Activated T-helper 2 cell treated with anti-CD3 and anti-CD28 coated beads, Interferon-gamma antibody, Interleukin-2, Interleukin-4, amounts not matched to agents 10 μg/mL and 5 μg/mL and 100 μg/mL, durations not matched to agents 14 hours and 24 hours and 36 hours (primary cell): ENCODE measurements around the gene VWA8. TPM values are rescaled to one million over a fixed set of nuclear protein-coding genes. Genes with fewer than 3 reads are reported as not detected.

Source experiments
- DNase-seq: peaks from one replicate; pipeline ENCODE4 v3.0.0; 2021; ENCODE audit warnings: low spot score
- H3K27ac Mint-ChIP-seq: one replicate; pipeline ENCODE4 v1.8.0; 2021; ENCODE audit warnings: mixed read lengths
- H3K27me3 Mint-ChIP-seq: one replicate; pipeline ENCODE4 v1.8.0; 2021; ENCODE audit warnings: low read depth, mixed read lengths
- H3K36me3 Mint-ChIP-seq: one replicate; pipeline ENCODE4 v1.8.0; 2021; ENCODE audit warnings: low read depth, mixed read lengths
- H3K4me1 Mint-ChIP-seq: one replicate; pipeline ENCODE4 v1.8.0; 2021; ENCODE audit warnings: low read depth, mixed read lengths
- H3K4me3 Mint-ChIP-seq: one replicate; pipeline ENCODE4 v1.8.0; 2021; ENCODE audit warnings: low read depth, mild to moderate bottlenecking, moderate library complexity, mixed read lengths
- H3K9me3 Mint-ChIP-seq: one replicate; pipeline ENCODE4 v1.8.0; 2021; ENCODE audit warnings: mixed read lengths
- intact Hi-C: fragments of 100-400 bp; cut with micrococcal nuclease; formaldehyde crosslinking; loops from one replicate; pipeline ENCODE4 v1.15.1; 2023
- total RNA-seq: library from RNA; stranded (reverse); gene quantifications from 2 replicates; pipeline ENCODE4 v1.2.3, GENCODE V29; 2022

The VWA8 gene
- total RNA-seq, 1 donor from 2014 or later: 21.7 TPM

DNA sequence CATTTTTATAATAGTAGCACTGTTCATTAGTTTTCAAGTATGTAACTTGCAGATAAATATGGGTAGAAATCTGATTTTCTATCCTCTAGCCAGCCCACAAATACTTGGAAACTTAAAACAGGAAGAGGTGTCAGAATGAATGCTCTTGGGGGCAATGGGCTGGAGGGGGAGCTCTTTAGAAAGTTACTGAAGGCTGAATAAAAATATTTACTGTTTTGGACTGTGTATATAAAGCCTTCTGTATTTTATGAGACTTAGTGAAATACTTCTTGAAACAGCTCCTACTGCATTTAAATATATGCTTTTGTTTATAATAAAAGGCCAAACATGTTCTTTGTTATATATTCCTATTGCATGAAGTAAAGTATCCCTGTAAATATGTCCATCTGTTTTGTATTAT lies 364.7 kb downstream of the VWA8 start:
- intact Hi-C loops: no loop called here
- peaks cover 11% of the 10 kb centered on the region for H3K4me1 Mint-ChIP-seq
- no peaks in the 10 kb centered on the region for H3K9me3 Mint-ChIP-seq
- H3K4me3 Mint-ChIP-seq: no peak overlapping the region
- no peak overlapping the region for H3K27ac Mint-ChIP-seq
- peaks cover 8% of the 10 kb centered on the region for H3K36me3 Mint-ChIP-seq
- DNase-seq: no peak
- no peaks in the 10 kb centered on the region for H3K27me3 Mint-ChIP-seq

DNA sequence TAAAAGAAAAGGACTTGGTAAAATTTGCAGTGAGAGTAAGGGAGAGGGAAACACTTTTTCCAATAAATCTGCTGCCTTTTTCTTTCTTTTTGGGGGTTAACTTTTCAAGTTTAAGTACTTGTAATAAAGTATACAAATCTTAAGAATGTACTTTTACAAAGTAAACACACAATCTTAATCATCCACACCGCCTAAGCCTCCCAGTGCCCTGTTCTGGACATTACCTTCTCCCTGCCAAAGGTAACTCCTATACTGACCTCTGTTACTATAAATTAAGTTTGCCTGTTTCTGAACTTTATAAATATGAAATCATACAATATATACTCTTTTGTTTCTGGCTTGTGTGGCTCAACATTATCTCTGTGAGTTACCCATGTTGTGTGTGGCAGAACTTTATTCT lies 365.6 kb downstream of the VWA8 start:
- no peaks in the 10 kb centered on the region for H3K27me3 Mint-ChIP-seq
- peaks cover 9% of the 10 kb centered on the region for H3K36me3 Mint-ChIP-seq
- no peaks in the 10 kb centered on the region for H3K9me3 Mint-ChIP-seq
- intact Hi-C loops: no loop called here
- H3K27ac Mint-ChIP-seq: no peak overlapping the region
- DNase-seq: no peak
- H3K4me3 Mint-ChIP-seq: no peak overlapping the region
- H3K4me1 Mint-ChIP-seq: peaks cover 11% of the 10 kb centered on the region

- intact Hi-C loops: no loop called here
- Mint-ChIP-seq H3K27me3 (no peaks in the 10 kb centered on the region), H3K9me3 (no peaks in the 10 kb centered on the region), H3K27ac (no peak overlapping the region), H3K4me3 (no peak overlapping the region), H3K36me3 (peaks cover 23% of the 10 kb centered on the region), H3K4me1 (peaks cover 10% of the 10 kb centered on the region)
- no peak for DNase-seq
Measured at GRCh38 chr13:41590643-41591042, 370.3 kb downstream of the VWA8 start.

DNA sequence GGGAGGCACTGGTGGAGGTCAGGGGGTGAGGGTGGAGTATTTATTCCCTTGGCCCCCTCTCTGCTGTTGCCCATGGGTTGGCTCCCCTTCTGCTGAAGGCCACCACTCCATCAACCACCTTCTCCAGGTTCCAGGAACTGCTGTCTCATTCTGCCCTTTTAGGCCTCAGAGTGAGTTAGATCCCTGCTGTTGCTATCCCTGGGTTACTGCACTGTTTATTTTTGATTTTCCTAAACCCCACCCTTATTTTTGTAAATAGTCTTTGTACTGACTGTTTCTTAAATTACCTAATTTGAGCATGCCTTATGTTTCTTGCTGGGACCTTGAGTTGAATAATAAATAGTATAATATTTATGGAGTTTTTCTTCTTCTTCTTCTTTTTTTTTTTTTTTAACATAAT lies 370.8 kb downstream of the VWA8 start:
- intact Hi-C loops: no loop called here
- no peaks in the 10 kb centered on the region for H3K9me3 Mint-ChIP-seq
- no peaks in the 10 kb centered on the region for H3K27me3 Mint-ChIP-seq
- peaks cover 5% of the 10 kb centered on the region for H3K4me1 Mint-ChIP-seq
- no peak overlapping the region for H3K4me3 Mint-ChIP-seq
- H3K27ac Mint-ChIP-seq: no peak overlapping the region
- DNase-seq: no peak
- H3K36me3 Mint-ChIP-seq: peaks cover 23% of the 10 kb centered on the region

DNA sequence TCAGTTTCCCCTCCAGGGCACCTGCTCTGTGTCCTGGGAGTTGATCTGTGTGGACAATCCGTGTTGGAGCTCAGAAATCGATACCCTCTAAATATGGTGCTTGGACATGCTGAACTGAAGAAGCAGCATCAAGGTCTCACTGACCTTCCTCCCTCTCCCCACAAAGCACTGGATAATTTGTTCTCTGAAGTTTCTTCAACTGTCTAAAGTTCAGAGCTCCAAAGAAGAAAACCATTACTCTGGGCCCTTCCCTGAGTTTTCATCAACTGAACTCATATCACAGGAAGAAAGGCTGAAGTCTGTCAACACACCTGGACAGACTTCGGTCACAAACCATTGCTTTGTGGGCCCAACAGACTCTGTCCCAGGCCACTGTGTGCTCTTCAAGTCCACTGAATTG lies 371.5 kb downstream of the VWA8 start:
- H3K27ac Mint-ChIP-seq: no peak overlapping the region
- no peaks in the 10 kb centered on the region for H3K27me3 Mint-ChIP-seq
- no peaks in the 10 kb centered on the region for H3K9me3 Mint-ChIP-seq
- no peak for DNase-seq
- peaks cover 5% of the 10 kb centered on the region for H3K4me1 Mint-ChIP-seq
- H3K36me3 Mint-ChIP-seq: peaks cover 26% of the 10 kb centered on the region
- no peak overlapping the region for H3K4me3 Mint-ChIP-seq
- intact Hi-C loops: no loop called here

DNA sequence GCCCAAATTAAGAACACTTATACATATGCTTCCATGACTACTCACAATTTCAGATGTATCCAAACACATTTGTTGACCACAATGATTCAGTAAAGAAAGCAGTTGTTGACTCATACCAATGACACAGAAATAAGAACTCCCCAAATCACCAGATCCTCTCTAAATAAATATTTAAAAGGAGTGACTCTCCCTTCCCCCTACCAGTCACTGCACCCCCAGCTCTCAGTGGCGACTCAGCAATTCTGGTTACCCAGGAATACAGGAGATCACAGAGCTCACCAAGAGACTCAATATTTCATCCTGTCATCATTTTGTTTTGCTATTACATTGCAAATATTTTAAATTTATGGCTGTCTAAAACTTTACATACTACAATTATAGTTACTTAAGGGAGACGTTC lies 372.0 kb downstream of the VWA8 start:
- peaks cover 26% of the 10 kb centered on the region for H3K36me3 Mint-ChIP-seq
- intact Hi-C loops: no loop called here
- H3K27ac Mint-ChIP-seq: peak overlapping the region; percentile 35

GRCh38 chr13:41588448-41588847 lies 372.5 kb downstream of the VWA8 start:
- Mint-ChIP-seq H3K4me3 (no peak overlapping the region), H3K27ac (no peak overlapping the region), H3K27me3 (no peaks in the 10 kb centered on the region), H3K36me3 (peaks cover 29% of the 10 kb centered on the region), H3K9me3 (no peaks in the 10 kb centered on the region), H3K4me1 (peaks cover 5% of the 10 kb centered on the region)
- DNase-seq: no peak
- intact Hi-C loops: no loop called here

More for the DNA sequence above, 372.0 kb downstream of the VWA8 start:
- no peaks in the 10 kb centered on the region for H3K9me3 Mint-ChIP-seq
- H3K4me1 Mint-ChIP-seq: peaks cover 5% of the 10 kb centered on the region
- H3K4me3 Mint-ChIP-seq: no peak overlapping the region
- no peak for DNase-seq
- no peaks in the 10 kb centered on the region for H3K27me3 Mint-ChIP-seq

DNA sequence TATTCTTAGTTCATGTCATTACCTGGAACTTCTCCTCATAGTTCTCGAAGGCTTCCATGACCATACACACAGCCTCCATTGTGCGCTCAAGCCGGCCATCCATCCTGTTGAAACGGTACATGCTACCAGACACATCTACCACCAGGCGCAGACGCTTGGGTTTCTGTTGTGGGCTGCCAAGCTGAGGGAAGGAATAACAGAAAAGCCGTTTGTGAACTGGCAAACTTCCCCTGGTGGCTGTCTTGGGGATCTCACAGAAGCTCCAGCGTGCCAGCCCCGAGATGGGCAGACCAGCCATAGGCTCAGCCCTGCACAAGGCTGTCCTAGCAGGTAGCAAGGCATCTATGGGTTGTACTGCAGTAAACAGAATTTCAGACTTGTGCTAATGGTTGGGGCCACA lies 373.4 kb downstream of the VWA8 start:
- Mint-ChIP-seq H3K27ac (no peak overlapping the region), H3K4me1 (peaks cover 5% of the 10 kb centered on the region), H3K4me3 (no peak overlapping the region), H3K36me3 (peaks cover 29% of the 10 kb centered on the region), H3K9me3 (no peaks in the 10 kb centered on the region), H3K27me3 (no peaks in the 10 kb centered on the region)
- intact Hi-C loops: no loop called here
- no peak for DNase-seq

- H3K27me3 Mint-ChIP-seq: no peaks in the 10 kb centered on the region
- H3K27ac Mint-ChIP-seq: no peak overlapping the region
- intact Hi-C loops: no loop called here
- no peak for DNase-seq
- peaks cover 28% of the 10 kb centered on the region for H3K36me3 Mint-ChIP-seq
- H3K4me3 Mint-ChIP-seq: no peak overlapping the region
- peaks cover 5% of the 10 kb centered on the region for H3K4me1 Mint-ChIP-seq
- no peaks in the 10 kb centered on the region for H3K9me3 Mint-ChIP-seq
Measured at GRCh38 chr13:41586216-41586615, 374.7 kb downstream of the VWA8 start.

- Mint-ChIP-seq H3K36me3 (peaks cover 9% of the 10 kb centered on the region), H3K9me3 (no peaks in the 10 kb centered on the region), H3K27me3 (no peaks in the 10 kb centered on the region), H3K4me3 (no peak overlapping the region), H3K27ac (no peak overlapping the region), H3K4me1 (peaks cover 6% of the 10 kb centered on the region)
- intact Hi-C loops: no loop called here
- DNase-seq: no peak
Measured at GRCh38 chr13:41582027-41582463, 378.9 kb downstream of the VWA8 start.

- Mint-ChIP-seq H3K9me3 (no peaks in the 10 kb centered on the region), H3K4me1 (peaks cover 10% of the 10 kb centered on the region), H3K27ac (no peak overlapping the region), H3K4me3 (no peak overlapping the region), H3K27me3 (no peaks in the 10 kb centered on the region), H3K36me3 (peaks cover 20% of the 10 kb centered on the region)
- DNase-seq: no peak
- intact Hi-C loops: no loop called here
Measured at GRCh38 chr13:41580345-41580744, 380.6 kb downstream of the VWA8 start.

GRCh38 chr13:41579881-41580280 lies 381.0 kb downstream of the VWA8 start:
- DNase-seq: no peak
- H3K4me3 Mint-ChIP-seq: no peak overlapping the region
- no peak overlapping the region for H3K27ac Mint-ChIP-seq
- no peaks in the 10 kb centered on the region for H3K9me3 Mint-ChIP-seq
- H3K36me3 Mint-ChIP-seq: peaks cover 25% of the 10 kb centered on the region
- no peaks in the 10 kb centered on the region for H3K27me3 Mint-ChIP-seq
- peaks cover 10% of the 10 kb centered on the region for H3K4me1 Mint-ChIP-seq
- intact Hi-C loops: no loop called here

DNA sequence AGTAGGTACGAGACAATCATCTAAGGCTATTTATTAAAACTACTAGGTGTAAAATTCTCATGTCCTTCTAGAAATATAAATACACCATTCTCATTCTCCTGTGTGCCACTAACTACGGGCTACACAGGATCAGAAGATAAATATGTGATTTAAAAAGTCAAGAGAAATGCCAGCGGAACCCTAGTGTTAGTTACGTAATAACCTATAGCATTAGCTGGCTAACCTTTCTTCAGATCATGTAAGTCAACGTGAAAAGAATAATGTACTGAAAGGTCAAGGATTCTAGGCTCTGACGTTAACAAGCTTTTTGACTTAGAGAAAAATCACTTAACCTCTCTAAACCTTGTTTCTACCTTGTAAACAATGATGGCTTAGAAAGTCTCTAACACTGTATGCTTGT lies 381.7 kb downstream of the VWA8 start:
- Mint-ChIP-seq H3K27ac (no peak overlapping the region), H3K4me3 (no peak overlapping the region), H3K36me3 (peaks cover 29% of the 10 kb centered on the region), H3K4me1 (peaks cover 10% of the 10 kb centered on the region), H3K27me3 (no peaks in the 10 kb centered on the region), H3K9me3 (no peaks in the 10 kb centered on the region)
- DNase-seq: no peak
- intact Hi-C loops: no loop called here

DNA sequence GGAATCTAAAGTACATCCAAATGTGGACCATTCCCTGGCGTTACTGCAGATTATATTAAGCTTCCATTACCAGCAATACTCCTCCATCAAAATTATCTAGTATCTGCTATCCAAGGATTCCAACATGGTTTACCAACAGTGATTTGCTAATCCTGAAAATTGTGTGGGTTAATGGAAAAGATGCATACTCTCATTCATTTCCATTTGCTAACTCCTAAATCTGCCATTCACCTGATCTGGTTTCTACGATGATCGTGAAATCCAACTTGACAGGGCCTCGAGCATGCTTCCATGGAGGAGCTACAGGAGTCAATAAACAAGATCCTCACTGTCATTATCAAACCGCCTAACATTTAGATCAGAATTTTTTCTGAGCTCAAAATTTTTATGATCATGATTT lies 382.5 kb downstream of the VWA8 start:
- Mint-ChIP-seq H3K27me3 (no peaks in the 10 kb centered on the region), H3K36me3 (peaks cover 29% of the 10 kb centered on the region), H3K4me3 (no peak overlapping the region), H3K27ac (no peak overlapping the region), H3K9me3 (no peaks in the 10 kb centered on the region), H3K4me1 (peaks cover 10% of the 10 kb centered on the region)
- intact Hi-C loops: no loop called here
- no peak for DNase-seq
